Sciatic nerve (tissue), 2 donors: Measurements from ENCODE around the gene UBR4. TPM values are rescaled to one million over a fixed set of nuclear protein-coding genes. Genes with fewer than 3 reads are reported as not detected.
"Not testable (repeated sequence)": the region's sequence is repeated elsewhere in the genome, so short reads cannot be mapped to it uniquely, and the experiment has no call there.

Experiments
- ATAC-seq: fragments of 200-7000 bp; cut with Tn5 transposase; one replicate; pipeline ENCODE4 v1.9.1; 2020; ENCODE audit warnings: mild to moderate bottlenecking, moderate library complexity
- DNase-seq: peaks from one replicate; pipeline ENCODE4 v3.0.0-alpha.2; 2020; ENCODE audit warnings: low spot score
- intact Hi-C: fragments of 100-400 bp; cut with DNase I; formaldehyde crosslinking; loops from one replicate; pipeline ENCODE4 v1.14.2; 2022
- total RNA-seq: library from RNA; stranded (reverse); fragmentation: NEBNext Ultra II Directional; extraction: Animal tissue kit (Norgen Biotek cat#: 25700); gene quantifications from one replicate; pipeline ENCODE4 v1.2.1, GENCODE V29; 2021
- donor health status: DM: no; HTN: no; CAD: no.
- donor health status: DM: no; HTN: no; CAD: no.

UBR4 gene
- total RNA-seq, 1 donor from 2014 or later = 161 TPM

DNA sequence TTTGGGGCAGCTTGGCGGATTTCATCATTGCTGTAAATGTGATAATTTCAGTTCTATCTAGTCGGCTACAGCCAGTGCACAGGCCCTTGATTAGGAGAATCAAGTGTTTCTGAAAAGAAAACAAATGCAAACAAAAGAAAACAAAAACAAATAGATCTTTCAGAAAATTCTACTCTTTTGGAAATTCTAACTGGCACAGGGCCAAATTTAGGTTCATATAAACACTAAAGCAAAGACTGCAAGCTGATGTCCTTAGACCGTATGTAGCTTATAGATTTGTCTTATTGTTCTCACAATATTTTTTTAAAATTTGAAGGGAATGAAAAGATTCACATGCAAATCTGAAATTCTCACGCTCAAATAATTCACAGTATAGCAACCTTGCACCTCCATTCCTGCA lies 11.2 kb downstream of the UBR4 start:
- intact Hi-C loops = no loop called here
- no peak for ATAC-seq

DNA sequence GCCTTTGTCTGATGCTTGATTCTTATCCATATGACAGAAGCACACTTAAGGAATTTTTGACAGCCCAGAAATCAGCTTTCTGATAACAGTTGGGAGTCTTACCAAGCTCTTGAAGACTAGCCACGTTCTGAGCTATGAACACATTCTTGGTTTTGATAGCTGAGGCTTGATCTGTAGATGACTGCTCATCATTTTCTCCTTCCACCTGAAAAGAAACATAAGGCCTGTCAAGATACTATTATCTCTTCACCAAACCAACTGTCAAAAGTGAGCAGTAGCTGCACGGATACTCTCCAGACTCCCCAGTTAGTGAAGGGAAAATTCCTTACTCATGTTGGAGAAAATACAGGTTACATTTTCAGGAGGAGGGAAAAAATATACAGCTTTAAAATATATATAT lies 12.2 kb downstream of the UBR4 start:
- intact Hi-C loops = no loop called here
- ATAC-seq (no peak), DNase-seq (no peak)

More for the DNA sequence above, 11.2 kb downstream of the UBR4 start:
- DNase-seq = no peak

DNA sequence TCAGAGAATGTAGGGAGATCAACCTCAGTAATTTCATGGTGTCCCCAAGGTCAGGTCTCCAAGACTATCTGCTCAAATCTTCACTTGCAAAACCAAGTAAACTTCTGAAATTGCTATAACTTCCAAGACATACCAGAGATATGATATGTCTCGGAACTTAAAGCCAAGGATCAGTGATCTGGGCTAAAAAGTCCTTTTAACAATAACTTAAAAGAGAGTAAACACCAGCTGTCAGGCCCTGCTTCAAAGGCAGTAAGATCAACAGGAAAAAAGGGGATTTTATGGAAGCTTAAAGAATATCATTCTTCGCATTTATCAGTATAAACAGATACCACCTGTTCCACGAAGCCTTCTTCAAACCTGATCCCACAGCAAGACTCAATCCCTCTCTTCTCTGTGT lies 13.7 kb downstream of the UBR4 start:
- ATAC-seq (no peak), DNase-seq (no peak)
- intact Hi-C loops = no loop called here

DNA sequence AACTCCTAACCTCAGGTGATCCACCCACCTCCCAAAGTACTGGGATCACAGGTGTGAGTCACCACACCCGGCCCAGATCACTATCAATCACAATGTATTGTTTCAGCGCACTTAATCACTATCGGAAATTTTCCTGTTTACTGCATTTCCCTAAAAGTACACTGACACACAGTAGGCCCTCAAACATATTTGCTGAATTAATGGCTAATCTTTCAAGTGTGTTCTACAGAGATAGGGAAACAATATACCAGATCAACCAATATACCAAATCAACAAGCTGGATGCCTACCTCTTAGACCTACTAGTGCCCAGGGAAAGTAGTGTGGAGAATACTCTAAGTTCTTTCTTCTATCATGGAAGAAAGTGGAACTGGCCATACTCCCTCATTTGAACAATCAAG lies 17.1 kb downstream of the UBR4 start:
- intact Hi-C loops = no loop called here
- ATAC-seq (no peak), DNase-seq (no peak)

DNA sequence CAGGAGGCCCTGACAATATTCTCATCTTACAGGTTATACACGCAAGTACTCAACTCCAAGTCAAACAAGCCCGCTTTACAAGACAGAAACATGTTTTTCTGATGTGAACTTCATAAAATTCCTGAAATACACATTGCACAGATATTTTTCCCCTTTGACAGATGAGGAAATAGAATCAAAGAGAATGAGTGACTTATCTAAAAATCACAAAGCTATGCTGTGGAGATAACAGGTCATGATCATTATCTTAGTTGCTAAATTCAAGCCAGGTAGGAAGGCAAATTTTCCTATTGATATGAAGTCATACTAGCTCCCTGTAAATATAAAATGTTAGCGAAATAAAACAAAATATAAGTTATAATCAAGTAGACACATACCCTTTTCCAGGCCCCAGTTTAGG lies 18.3 kb downstream of the UBR4 start:
- intact Hi-C loops = no loop called here
- ATAC-seq (no peak), DNase-seq (no peak)

DNA sequence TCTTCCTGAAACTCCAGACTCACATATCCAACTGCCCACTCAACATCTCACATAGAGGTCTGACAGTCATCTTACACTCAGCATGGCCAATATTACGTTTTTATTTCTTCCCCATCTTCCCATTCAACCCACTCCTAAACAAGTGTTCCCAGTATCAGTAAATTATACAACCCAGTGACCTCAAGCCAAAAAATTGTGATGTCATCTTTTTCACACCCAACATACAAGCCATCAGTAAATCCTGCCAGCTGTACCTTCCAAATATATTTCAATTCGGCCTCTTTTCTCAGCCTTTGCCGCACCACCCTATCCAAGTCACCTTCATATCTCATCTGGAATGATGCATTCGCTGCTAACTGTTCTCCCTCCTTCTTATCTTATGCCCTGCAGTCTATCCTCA lies 19.6 kb downstream of the UBR4 start:
- DNase-seq (no peak), ATAC-seq (no peak)
- intact Hi-C loops = no loop called here

DNA sequence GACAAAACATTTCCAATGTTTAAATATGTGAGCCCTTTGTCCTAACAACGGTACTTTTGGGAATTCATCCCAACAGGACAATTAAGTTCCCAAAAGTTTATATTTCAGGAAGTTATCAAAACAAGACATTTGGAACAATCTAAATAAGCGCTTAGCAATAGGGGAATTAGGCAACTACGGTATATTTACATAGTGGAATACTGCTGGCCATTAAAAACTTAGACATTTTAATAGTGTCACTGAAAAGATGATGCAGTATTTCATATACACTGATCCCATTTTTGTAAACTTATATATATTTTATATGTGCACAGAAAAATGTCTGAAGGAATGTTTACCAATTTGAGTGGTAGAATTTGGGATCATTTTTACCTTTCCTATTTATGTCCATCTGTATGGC lies 20.8 kb downstream of the UBR4 start:
- ATAC-seq (no peak), DNase-seq (no peak)
- intact Hi-C loops = no loop called here

DNA sequence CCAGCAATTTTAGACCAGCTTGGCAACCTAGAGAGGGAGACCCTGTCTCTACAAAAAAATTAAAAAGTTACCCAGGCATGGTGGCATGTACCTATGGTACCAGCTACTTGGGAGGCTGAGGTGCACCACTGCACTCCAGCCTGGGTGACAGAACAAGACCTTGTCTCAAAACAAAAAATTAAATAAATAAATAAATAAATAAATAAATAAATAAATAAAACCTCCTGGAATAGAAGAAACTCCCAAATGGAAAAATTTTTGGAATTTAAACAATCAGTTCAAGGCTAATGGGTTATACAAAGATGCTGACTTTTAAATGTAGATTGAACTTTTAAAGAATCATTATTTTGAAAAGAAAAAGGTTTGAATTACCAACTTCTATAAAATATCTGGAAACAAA lies 22.2 kb downstream of the UBR4 start:
- intact Hi-C loops = no loop called here
- ATAC-seq (no peak), DNase-seq (no peak)

DNA sequence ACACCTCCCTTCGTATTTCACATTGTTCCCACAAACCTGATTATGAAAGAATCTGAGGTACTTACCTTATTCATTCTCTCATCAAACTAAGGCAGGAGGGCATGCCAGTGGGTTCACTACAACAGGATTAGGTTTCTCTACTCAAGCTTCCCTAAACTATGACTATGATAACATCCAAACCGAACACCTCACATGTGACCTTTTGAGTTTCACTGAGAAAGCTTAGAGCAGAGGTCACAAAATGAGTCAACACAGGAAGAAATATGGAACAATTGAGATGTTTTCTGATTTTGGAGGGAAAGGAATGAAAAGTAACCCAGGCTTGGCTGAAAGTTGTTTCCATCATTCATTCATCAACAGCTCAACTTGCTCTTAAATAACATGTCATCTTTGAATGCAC lies 24.1 kb downstream of the UBR4 start:
- ATAC-seq (no peak), DNase-seq (no peak)
- intact Hi-C loops = no loop called here

DNA sequence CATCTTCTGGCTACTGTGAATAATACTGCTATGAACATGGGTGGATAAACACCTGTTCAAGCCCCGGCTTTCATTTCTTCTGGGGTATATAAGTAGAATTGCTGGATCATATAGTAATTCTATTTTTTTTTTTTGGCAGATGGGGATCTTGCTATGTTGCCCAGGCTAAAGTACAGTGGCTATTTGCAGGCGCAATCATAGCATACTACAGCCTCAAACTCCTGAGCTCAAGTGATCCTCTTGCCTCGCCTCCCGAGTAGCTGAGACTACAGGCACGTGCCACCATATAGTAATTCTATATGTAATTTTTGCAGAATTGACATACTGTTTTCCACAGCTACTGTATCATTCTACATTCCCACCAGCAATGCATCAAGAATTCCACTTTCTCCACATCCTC lies 27.8 kb downstream of the UBR4 start:
- intact Hi-C loops = no loop called here
- no peak for ATAC-seq
- no peak for DNase-seq

DNA sequence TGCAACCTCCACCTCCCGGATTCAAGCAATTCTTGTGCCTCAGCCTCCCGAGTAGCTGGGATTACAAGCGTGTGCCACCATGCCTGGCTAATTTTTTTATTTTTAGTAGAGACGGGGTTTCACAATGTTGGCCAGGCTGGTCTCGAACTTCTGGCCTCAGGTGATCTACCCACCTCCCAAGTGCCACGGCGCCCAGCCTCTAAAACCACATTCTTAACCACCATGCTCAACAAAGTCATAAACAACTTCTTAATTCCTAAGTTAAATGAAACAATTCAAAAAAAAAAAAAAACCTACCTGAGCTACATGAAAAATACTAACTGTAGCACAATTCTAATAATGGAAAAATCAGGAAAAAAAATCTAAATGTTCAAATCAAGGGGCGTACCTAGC lies 29.8 kb downstream of the UBR4 start:
- ATAC-seq, intact Hi-C loops, DNase-seq: not testable (repeated sequence)

DNA sequence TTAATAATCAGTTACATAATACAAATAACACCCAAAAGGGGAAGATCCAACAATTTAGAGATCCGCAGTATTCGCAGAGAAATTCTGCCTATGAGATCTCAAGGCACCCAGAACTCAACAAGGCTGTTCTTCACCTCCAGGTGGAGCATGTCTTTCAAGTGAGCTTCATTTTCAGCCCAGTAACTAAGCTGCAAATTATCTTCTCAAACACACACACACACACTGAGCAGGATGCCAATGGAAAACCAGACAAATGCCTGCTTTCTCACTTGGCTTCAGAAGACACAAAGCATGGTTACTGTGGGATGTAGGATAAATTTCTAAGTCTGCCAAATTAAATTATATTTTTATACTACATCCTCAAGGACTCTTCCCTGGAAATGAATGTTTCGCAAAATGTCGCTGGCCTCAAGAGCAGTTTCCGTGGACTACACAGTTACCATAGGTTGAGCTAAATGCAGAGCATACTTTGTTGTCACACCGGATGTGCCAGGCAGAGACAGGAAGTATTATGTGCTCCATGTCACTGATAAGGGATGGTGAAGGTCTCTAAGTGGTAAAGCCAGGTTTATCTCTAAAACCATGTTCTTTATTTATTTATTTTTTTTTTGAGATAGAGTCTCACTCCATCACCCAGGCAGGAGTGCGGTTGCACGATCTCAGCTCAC lies 30.3 kb downstream of the UBR4 start:
- intact Hi-C loops = no loop called here
- ATAC-seq (no peak), DNase-seq (no peak)

DNA sequence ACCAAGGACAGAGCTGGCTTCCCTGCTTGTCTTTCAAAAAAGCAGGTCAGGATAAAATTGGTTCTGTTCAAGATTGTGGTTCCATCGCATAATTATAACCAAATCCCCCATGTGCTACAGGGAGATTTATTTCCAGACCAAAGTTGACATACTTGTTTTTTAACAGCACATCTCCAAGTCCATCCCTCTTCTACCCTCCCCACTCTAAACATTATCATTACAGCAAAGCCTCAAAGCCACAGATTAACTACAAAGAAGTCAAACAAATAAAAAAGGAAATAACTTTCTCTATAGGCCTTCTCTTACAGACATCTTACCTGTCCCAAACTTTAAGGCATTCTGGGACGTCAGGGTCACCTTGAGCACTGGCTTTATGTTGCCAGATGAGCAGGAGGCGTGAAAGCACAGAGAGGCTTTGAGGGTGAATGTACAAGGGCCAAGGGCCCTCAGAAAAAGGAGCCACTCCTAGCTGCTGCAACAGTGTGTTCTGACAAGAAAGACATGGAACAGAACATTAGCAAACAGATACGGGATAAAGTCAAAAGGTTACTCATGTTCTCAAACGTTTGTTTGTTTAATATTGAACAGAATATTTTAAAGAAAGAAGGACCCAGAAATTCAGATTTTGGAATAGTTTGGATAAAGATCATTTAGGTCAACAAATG lies 31.2 kb downstream of the UBR4 start:
- intact Hi-C loops = no loop called here
- no peak for DNase-seq
- no peak for ATAC-seq

DNA sequence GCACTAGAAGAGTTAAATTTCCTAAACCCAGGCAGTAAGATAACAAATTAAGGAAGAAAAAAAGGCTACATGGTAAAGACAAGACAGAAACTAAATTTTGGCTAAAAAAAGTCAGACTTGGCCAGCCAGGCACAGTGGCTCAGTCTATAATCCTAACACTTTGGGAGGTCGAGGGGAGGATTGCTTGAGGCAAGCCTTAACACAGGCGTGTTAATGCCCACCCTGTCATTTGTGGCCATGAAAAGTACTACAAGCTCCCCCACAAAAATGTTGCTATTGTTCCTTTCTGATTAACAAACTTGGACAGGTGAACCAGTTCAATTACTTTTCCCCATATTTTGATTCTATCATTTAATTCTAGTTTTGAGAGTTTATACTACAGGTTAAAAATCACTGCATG lies 32.3 kb downstream of the UBR4 start:
- ATAC-seq (no peak), DNase-seq (no peak)
- intact Hi-C loops = no loop called here

DNA sequence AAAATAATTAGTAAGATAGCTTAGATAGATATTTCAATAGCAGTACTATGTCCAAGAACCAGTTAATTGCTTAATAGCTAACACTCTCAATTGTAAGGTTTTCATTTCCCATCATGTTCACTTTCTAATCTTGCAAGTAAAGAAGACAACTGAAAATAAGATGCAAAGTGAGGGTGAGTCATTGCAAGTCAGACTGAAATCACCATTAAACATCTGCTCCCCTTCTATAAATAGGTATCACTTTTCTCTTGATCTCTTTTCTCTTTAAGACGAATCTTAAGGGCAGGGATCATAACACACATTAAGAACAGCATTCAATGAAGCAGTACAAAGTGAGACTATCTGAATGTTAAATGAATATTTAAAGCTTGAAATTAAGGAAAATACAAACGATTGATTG lies 40.4 kb downstream of the UBR4 start:
- ATAC-seq (no peak), DNase-seq (no peak)
- intact Hi-C loops = no loop called here

DNA sequence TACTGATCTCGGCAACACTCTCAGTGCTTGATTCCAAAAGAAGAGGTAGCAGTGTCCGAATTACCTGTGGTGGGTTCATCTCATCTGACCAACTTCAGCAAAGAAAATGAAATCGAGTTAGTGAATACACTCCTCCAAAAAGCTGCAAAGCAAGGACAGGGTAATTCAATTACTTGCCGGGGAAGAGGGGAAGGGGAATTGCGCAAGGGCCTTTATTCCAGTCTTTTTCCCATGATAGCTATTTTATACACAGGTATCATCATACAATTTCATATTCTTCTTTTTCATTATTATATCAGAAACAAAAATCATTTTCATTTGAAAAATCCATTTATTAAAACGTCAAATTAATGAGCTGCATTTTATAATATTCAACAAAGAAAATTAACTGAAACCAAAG lies 42.9 kb downstream of the UBR4 start:
- intact Hi-C loops = no loop called here
- ATAC-seq = no peak
- no peak for DNase-seq

DNA sequence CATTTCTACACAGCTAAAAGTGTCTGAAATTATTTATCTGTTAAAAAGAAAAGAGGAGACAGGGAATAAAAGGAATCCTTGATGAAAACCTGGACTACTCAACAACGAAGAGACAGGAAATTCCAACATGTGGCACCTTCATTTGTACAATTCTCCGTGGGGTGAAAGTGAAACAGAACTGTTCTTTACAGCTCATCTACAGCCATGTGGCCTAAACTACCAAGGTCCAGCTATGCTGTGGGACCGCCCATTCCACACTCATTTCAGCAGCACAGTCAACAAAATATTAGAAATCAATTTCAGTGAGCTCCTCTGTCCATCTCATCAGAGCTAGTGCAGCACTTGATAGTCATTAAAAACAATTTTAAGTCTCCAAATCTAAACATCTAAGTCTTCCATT lies 44.0 kb downstream of the UBR4 start:
- ATAC-seq = no peak
- intact Hi-C loops = no loop called here
- no peak for DNase-seq

DNA sequence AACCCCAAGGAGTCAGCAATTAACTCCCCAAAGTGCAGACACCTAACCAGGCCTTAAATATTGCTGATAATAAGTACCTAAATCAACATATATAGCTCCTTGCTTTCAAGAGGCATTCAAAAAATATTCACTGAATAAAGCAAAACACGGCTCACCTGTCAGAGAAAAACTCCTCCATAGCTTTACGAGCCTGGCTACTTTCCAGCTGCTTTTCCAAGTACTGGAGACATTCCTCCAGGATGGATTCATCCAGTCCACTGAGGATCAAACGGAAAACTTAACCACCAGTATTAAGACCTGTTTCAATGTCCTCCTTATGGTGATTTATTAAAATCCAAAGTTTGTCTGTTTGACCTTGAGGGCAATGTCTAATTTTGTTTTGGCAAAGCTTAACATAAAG lies 44.6 kb downstream of the UBR4 start:
- ATAC-seq (no peak), DNase-seq (no peak)
- intact Hi-C loops = no loop called here

DNA sequence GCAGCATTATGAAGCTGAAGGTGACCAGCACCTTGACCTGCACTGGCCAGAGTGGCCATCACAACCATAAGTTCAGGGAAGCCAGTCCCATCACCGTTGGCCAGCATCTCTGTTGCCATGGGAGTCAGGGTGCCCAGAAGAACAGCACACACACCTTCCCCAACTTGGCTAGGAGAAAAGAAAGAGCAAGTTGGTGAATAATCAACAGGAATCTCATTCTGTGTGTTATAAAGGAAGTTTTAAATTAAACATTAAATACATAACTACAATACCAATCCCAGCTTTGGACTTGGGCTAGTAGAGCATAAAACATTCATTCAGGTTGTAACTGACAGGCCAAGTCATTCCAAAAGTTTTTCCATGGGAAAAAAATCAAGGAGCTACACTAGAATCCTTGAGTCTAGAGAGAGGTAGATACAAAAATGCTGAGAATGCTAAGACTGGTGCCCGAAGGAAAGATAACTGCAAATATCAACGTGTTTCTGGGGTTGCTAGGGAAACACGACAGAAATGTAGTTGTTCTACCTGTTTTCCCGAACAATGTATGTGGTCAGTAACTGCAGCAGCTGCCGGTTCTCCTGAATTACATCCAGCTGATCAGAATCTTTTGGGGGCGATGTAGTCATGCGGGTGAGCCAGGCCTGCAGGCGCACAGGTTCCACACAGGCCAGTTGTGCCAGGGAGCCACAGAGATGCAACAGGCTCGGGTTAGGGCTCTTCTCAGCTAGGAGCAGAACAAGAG lies 45.6 kb downstream of the UBR4 start:
- ATAC-seq (no peak), DNase-seq (no peak)
- intact Hi-C loops = no loop called here

DNA sequence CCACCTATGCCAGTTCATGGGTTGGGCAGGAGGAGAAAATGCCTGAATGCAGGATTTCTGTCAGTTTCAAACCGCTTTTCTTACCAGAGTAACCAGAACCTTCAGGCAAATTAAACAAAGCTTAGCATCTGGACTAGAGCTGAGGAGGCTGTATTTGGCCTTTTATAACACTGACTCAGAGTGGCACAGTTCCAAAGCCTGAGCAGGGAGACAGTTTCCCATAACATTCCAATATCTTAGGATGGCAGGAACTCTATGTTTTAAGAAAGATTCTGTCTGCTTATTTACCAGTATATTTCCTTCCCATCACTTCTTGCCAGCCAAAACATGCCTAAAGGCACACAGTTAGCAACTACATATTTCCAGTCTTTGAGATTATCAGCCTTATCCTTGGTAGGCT lies 46.8 kb downstream of the UBR4 start:
- intact Hi-C loops = no loop called here
- ATAC-seq = no peak
- no peak for DNase-seq

DNA sequence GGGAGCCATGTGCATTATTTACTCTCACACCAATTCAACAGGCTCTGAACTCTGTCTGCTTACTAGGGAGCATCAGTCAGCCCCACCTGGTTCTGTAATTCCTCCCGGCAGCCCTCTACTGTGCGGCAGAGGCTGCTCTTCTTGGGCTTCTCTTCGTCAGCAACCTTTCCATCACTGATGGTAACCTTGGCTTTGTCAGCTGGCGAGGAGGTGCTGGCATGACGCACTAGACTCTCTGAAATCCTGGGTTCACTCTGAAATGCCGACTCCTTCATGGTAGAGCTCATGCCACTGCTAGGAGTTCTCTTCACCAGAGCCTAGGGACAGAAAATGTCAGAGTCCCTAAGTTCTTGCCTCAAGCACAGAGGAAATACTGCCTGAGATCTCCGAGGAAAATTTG lies 49.2 kb downstream of the UBR4 start:
- ATAC-seq (no peak), DNase-seq (no peak)
- intact Hi-C loops = no loop called here
